K562 (cell line): ENCODE results near the gene MED15. TPM values are rescaled to one million over a fixed set of nuclear protein-coding genes. Genes with fewer than 3 reads are reported as not detected.
A peak's percentile ranks its signal among the peaks of the same experiment; 100 is the strongest.

Experiments
- BDP1 ChIP-seq: IDR thresholded peaks from 3 replicates; pipeline ENCODE4 v1.6.1; 2011; ENCODE audit not compliant: insufficient read length, insufficient read depth
- DPF2 ChIP-seq: fragments of 450-650 bp; IDR thresholded peaks from 2 replicates; pipeline ENCODE4 v1.6.1; 2016
- EP300 ChIP-seq: IDR thresholded peaks from 2 replicates; pipeline ENCODE4 v1.6.1; 2012; ENCODE audit warnings: low read length, improper control_type of control experiment
- ESRRB ChIP-seq: fragments of 250-450 bp; sonication (Bioruptor Pico); IDR thresholded peaks from 2 replicates; pipeline ENCODE4 v1.5.0; 2020; ENCODE audit warnings: mild to moderate bottlenecking, moderate library complexity, borderline replicate concordance
- FOXP4 ChIP-seq: sonication (generic); formaldehyde crosslinking; IDR thresholded peaks from 2 replicates; pipeline ENCODE4 v1.8.0; 2022; ENCODE audit warnings: mild to moderate bottlenecking, missing genetic modification reagents, borderline replicate concordance
- HNRNPK ChIP-seq: fragments of 200-400 bp; formaldehyde crosslinking; IDR thresholded peaks from one replicate; pipeline ENCODE4 v1.6.1; 2018; ENCODE audit warnings: mild to moderate bottlenecking, low read depth, low read length; ENCODE audit not compliant: poor library complexity, severe bottlenecking
- ILF3 ChIP-seq: fragments of 450-650 bp; IDR thresholded peaks from 2 replicates; pipeline ENCODE4 v1.6.1; 2018; ENCODE audit warnings: antibody characterized with exemption, mild to moderate bottlenecking, moderate library complexity, borderline replicate concordance
- MAZ ChIP-seq, 2 experiments: fragments of 450-650 bp in 1 of 2; sonication (generic) in 1 of 2; formaldehyde crosslinking; IDR thresholded peaks in 1 of 2; conservative IDR thresholded peaks in 1 of 2; 2 replicates each; pipeline versions ENCODE4 v1.4.0 to v1.5.0; 2020; ENCODE audit warnings: mild to moderate bottlenecking in 1 of 2, missing genetic modification reagents in 1 of 2
- NCOA4 ChIP-seq: fragments of 450-650 bp; IDR thresholded peaks from 2 replicates; pipeline ENCODE4 v1.6.1; 2018; ENCODE audit warnings: mild to moderate bottlenecking; ENCODE audit not compliant: partially characterized antibody
- NONO ChIP-seq, 2 experiments: fragments of 200-400 bp in 1 of 2; fragments of 450-650 bp in 1 of 2; formaldehyde crosslinking in 1 of 2; IDR thresholded peaks; 2 replicates each; pipeline ENCODE4 v1.6.1; 2017; ENCODE audit warnings: low read depth in 2 of 2, mild to moderate bottlenecking in 2 of 2, moderate library complexity in 2 of 2, low read length in 1 of 2
- PHF8 ChIP-seq: fragments of 200-600 bp; sonication (generic); IDR thresholded peaks from 2 replicates; pipeline ENCODE4 v1.6.1; 2012; ENCODE audit warnings: mixed run types, mild to moderate bottlenecking, inconsistent platforms, low read length, moderate library complexity, borderline replicate concordance
- POLR2AphosphoS5 ChIP-seq: IDR thresholded peaks from 2 replicates; pipeline ENCODE4 v1.6.1; 2011; ENCODE audit warnings: mild to moderate bottlenecking, low read depth, low read length, moderate library complexity; ENCODE audit not compliant: control insufficient read depth, insufficient read depth
- RBM15 ChIP-seq: fragments of 200-400 bp; formaldehyde crosslinking; IDR thresholded peaks from 2 replicates; pipeline ENCODE4 v1.6.1; 2018; ENCODE audit warnings: mild to moderate bottlenecking, low read length, moderate library complexity; ENCODE audit not compliant: insufficient read depth
- SMAD3 ChIP-seq: fragments of 450-650 bp; formaldehyde crosslinking; conservative IDR thresholded peaks from 2 replicates; pipeline ENCODE4 v1.4.0; 2020; ENCODE audit warnings: mild to moderate bottlenecking
- SMARCB1 ChIP-seq: IDR thresholded peaks from 2 replicates; pipeline ENCODE4 v1.6.1; 2011; ENCODE audit warnings: improper control_type of control experiment, low read depth; ENCODE audit not compliant: insufficient read length
- SMARCC2 ChIP-seq: fragments of 450-650 bp; IDR thresholded peaks from 2 replicates; pipeline ENCODE4 v1.6.1; 2017; ENCODE audit warnings: antibody characterized with exemption, moderate library complexity, mild to moderate bottlenecking, low read depth
- TEAD4 ChIP-seq, 2 experiments: sonication (generic) in 1 of 2; formaldehyde crosslinking in 1 of 2; IDR thresholded peaks; 2 replicates each; pipeline versions ENCODE4 v1.6.1 to v1.8.0; 2012 to 2022; ENCODE audit warnings: borderline replicate concordance in 1 of 2, inconsistent platforms in 1 of 2, low read length in 1 of 2, mild to moderate bottlenecking in 1 of 2, missing genetic modification reagents in 1 of 2
- TRIM28 ChIP-seq: fragments of 450-650 bp; IDR thresholded peaks from 2 replicates; pipeline ENCODE4 v1.6.1; 2017
- ZNF175 ChIP-seq: fragments of 200-800 bp; sonication (Bioruptor generic); IDR thresholded peaks from 2 replicates; pipeline ENCODE4 v1.6.1; 2016; ENCODE audit warnings: low read depth, mild to moderate bottlenecking, missing genetic modification characterization, missing compliant biosample characterization
- ZNF282 ChIP-seq: sonication (generic); formaldehyde crosslinking; IDR thresholded peaks from 2 replicates; pipeline ENCODE4 v1.8.1; 2023; ENCODE audit warnings: missing genetic modification reagents
- ZNF3 ChIP-seq: fragments of 250-450 bp; sonication (Bioruptor Pico); IDR thresholded peaks from 2 replicates; pipeline ENCODE4 v1.5.0; 2021; ENCODE audit warnings: mild to moderate bottlenecking, moderate library complexity
- ZNF830 ChIP-seq: fragments of 250-450 bp; sonication (Bioruptor Pico); IDR thresholded peaks from 2 replicates; pipeline ENCODE4 v1.5.0; 2021; ENCODE audit warnings: mild to moderate bottlenecking
- polyA plus RNA-seq, 8 experiments: library from polyadenylated mRNA; depleted of rRNA in 4 of 8; stranded (reverse) in 5 of 8; unstranded in 3 of 8; fragments of >200 nt; fragmentation: Nextera tagmentation in 2 of 8; fragmentation: Illumina TruSeq in 1 of 8; extraction: Ambion mirVana in 2 of 8; extraction: Trizol in 1 of 8; gene quantifications; 2 replicates each; pipeline versions ENCODE4 v1.2.1 to v1.2.3, GENCODE V29; 2011 to 2014; ENCODE audit warnings: inconsistent platforms in 1 of 8, missing spikeins in 1 of 8
- total RNA-seq, 7 experiments: library from RNA; depleted of rRNA in 6 of 7; stranded (reverse); fragments of >200 nt in 6 of 7; fragmentation: Illumina TruSeq in 2 of 7; extraction: Trizol in 2 of 7; gene quantifications; 2 replicates each; pipeline versions ENCODE4 v1.2.1 to v1.2.3, GENCODE V29; 2011 to 2021; ENCODE audit warnings: low replicate concordance in 1 of 7
- TF ChIP-seq, protein P1 (sequence below): fragments of 450-650 bp; IDR thresholded peaks from 2 replicates; pipeline ENCODE4 v1.6.1; 2016; ENCODE audit warnings: missing biosample characterization, missing genetic modification characterization
- TF ChIP-seq, protein P2 (sequence below): sonication (generic); formaldehyde crosslinking; IDR thresholded peaks from 2 replicates; pipeline ENCODE4 v1.8.1; 2023; ENCODE audit warnings: mild to moderate bottlenecking, missing genetic modification reagents, moderate library complexity

Gene MED15
- total and polyA plus RNA-seq, 9 of the 15 experiments (the other 6 are each of a cell fraction or from before 2014, with no cell fraction given): 4.0 to 271 (median 60.1) TPM

DNA sequence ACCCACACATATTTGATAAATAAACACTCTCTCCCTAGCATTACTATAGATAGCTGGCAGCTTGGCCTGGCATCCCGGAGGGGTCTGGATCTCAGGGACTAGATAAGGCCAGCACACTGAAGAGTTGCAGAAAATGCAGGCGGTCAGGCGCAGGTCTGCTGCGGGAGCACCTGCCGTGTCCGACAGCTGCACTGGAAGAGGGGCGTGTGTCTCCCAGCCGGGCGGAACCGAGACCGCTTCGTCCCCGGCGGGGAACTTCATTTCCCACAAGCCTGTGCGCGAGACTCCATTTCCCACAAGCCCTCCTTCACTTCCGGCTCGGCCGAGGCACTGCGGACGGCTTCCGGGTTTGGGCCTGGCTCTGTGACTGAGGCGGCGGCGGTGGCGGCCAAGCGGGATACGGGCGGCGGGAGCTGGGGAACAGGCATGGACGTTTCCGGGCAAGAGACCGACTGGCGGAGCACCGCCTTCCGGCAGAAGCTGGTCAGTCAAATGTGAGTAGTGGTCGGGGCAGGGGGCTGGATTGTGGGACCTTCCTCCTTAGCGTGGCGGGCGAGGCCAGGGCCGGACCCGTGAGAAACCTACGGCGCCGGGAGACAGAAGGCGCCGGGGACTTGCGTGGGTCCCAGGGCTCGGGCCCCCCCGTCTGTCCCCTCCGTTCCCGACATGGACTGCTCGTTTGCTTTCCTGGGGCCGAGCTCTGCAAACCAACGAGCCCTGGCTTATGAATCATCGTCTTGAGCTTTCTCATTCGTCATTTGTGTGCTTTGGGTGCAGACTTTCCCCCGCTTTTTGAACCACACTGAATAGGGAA is at the start of gene MED15 (continued):
- TF ChIP-seq HNRNPK (no peak), POLR2AphosphoS5 (no peak), NONO (IDR thresholded peaks at IDR 0.05; ENCODE audit: low read depth in 2 of 2, low read length in 1 of 2) (no peak; a peak in 1 of 4 replicates), TRIM28 (no peak), BDP1 (no peak), SMARCB1 (peak; percentile 97), ZNF830 (CRISPR knock-in tag) (no peak), ZNF3 (CRISPR knock-in tag) (no peak), SMARCC2 (no peak), ESRRB (CRISPR knock-in tag) (peak; percentile 43; the same call in 1 of the 2 replicates), ZNF175 (CRISPR knock-in tag) (no peak), FOXP4 (CRISPR knock-in tag) (peak; percentile 99), EP300 (peak; percentile 82), DPF2 (no peak), TEAD4 (IDR thresholded peaks at IDR 0.05; ENCODE audit: low read length) (no peak), TEAD4 (CRISPR knock-in tag; IDR thresholded peaks at IDR 0.05; ENCODE audit: borderline replicate concordance) (no peak), RBM15 (0 out of 2 replicates have a peak, but pooled peaks have one; percentile 3), ZNF282 (CRISPR knock-in tag) (no peak), ILF3 (no peak), NCOA4 (no peak), MAZ (CRISPR knock-in tag; conservative IDR thresholded peaks at IDR 0.05 in 1 of 2, IDR thresholded peaks at IDR 0.05 in 1 of 2) (no peak), SMAD3 (no peak), PHF8 (peak; percentile 100)
- TF ChIP-seq, protein P1, sequence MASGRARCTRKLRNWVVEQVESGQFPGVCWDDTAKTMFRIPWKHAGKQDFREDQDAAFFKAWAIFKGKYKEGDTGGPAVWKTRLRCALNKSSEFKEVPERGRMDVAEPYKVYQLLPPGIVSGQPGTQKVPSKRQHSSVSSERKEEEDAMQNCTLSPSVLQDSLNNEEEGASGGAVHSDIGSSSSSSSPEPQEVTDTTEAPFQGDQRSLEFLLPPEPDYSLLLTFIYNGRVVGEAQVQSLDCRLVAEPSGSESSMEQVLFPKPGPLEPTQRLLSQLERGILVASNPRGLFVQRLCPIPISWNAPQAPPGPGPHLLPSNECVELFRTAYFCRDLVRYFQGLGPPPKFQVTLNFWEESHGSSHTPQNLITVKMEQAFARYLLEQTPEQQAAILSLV (tag): no peak
- TF ChIP-seq, protein P2, sequence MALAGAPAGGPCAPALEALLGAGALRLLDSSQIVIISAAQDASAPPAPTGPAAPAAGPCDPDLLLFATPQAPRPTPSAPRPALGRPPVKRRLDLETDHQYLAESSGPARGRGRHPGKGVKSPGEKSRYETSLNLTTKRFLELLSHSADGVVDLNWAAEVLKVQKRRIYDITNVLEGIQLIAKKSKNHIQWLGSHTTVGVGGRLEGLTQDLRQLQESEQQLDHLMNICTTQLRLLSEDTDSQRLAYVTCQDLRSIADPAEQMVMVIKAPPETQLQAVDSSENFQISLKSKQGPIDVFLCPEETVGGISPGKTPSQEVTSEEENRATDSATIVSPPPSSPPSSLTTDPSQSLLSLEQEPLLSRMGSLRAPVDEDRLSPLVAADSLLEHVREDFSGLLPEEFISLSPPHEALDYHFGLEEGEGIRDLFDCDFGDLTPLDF (CRISPR knock-in tag): peak; percentile 96
